SK-N-SH (cell line): ENCODE measurements around the gene CCDC127. TPM values are rescaled to one million over a fixed set of nuclear protein-coding genes. Genes with fewer than 3 reads are reported as not detected.

Experiments used
- CTCF ChIA-PET: fragments of 300-600, 350-600 bp; formaldehyde crosslinking; extraction: SDS; loops from one replicate; lab custom pipeline; 2021; lab: Yijun Ruan, JAX
- POLR2A ChIA-PET: fragments of 350-600 bp; sonication (Branson Sonifier 250); formaldehyde crosslinking; extraction: SDS; loops from one replicate; lab custom pipeline; 2020; ENCODE audit warnings: antibody characterized with exemption, inconsistent platforms; lab: Yijun Ruan, JAX
- DNase-seq: peaks from one replicate; pipeline ENCODE4 v3.0.0; 2012
- H2AFZ ChIP-seq: fragments of 200-600 bp; sonication (generic); 2 replicates; pipeline ENCODE4 v1.8.1; 2016; ENCODE audit warnings: antibody characterized with exemption, mild to moderate bottlenecking, low read depth
- H3F3A ChIP-seq: fragments of 200-600 bp; sonication (generic); replicated peaks from 2 replicates; pipeline ENCODE3; 2016; ENCODE audit warnings: antibody characterized with exemption, mild to moderate bottlenecking; ENCODE audit not compliant: insufficient read depth
- H3K27ac ChIP-seq, 2 experiments: fragments of 200-500 bp in 1 of 2; fragments of 200-600 bp in 1 of 2; sonication (Bioruptor generic) in 1 of 2; sonication (generic), shearing (Covaris generic) in 1 of 2; 2 replicates each; pipeline versions ENCODE4 v1.5.1 to v1.6.1; 2014 to 2016; ENCODE audit warnings: low read depth in 2 of 2, inconsistent platforms in 1 of 2, low read length in 1 of 2, mild to moderate bottlenecking in 1 of 2, mixed read lengths in 1 of 2
- H3K27me3 ChIP-seq: fragments of 200-600 bp; sonication (generic), shearing (Covaris generic); 2 replicates; pipeline ENCODE4 v1.6.1; 2016; ENCODE audit warnings: mixed run types; ENCODE audit not compliant: insufficient read depth
- H3K36me3 ChIP-seq, 2 experiments: fragments of 200-500 bp in 1 of 2; fragments of 200-600 bp in 1 of 2; sonication (Bioruptor generic) in 1 of 2; sonication (generic) in 1 of 2; replicated peaks in 1 of 2; 2 replicates each; pipeline versions ENCODE3 to v1.5.1; 2014 to 2016; ENCODE audit warnings: low read length in 1 of 2, mild to moderate bottlenecking in 1 of 2; ENCODE audit not compliant: insufficient read depth in 2 of 2, control insufficient read depth in 1 of 2
- H3K4me1 ChIP-seq, 2 experiments: fragments of 200-500 bp in 1 of 2; fragments of 200-600 bp in 1 of 2; sonication (Bioruptor generic) in 1 of 2; sonication (generic), shearing (Covaris generic) in 1 of 2; 2 replicates each; pipeline versions ENCODE4 v1.5.1 to v1.6.1; 2014 to 2016; ENCODE audit warnings: low read depth in 1 of 2, low read length in 1 of 2, mixed run types in 1 of 2; ENCODE audit not compliant: insufficient read depth in 2 of 2, control insufficient read depth in 1 of 2
- H3K4me2 ChIP-seq: fragments of 200-600 bp; sonication (generic), shearing (Covaris generic); 2 replicates; pipeline ENCODE4 v1.6.1; 2017; ENCODE audit warnings: mixed run types
- H3K4me3 ChIP-seq, 2 experiments: fragments of 200-500 bp in 1 of 2; fragments of 200-600 bp in 1 of 2; sonication (Bioruptor generic) in 1 of 2; sonication (generic), shearing (Covaris generic) in 1 of 2; 2 replicates each; pipeline versions ENCODE4 v1.5.1 to v1.8.1; 2014 to 2016; ENCODE audit warnings: low read depth in 2 of 2, inconsistent platforms in 1 of 2, low read length in 1 of 2, mild to moderate bottlenecking in 1 of 2, mixed read lengths in 1 of 2, moderate library complexity in 1 of 2
- H3K79me2 ChIP-seq: fragments of 200-600 bp; sonication (generic); 2 replicates; pipeline ENCODE4 v1.8.1; 2017; ENCODE audit warnings: mild to moderate bottlenecking; ENCODE audit not compliant: insufficient read depth
- H3K9ac ChIP-seq: fragments of 200-600 bp; sonication (generic); 2 replicates; pipeline ENCODE4 v1.6.1; 2017; ENCODE audit warnings: mixed run types
- H3K9me2 ChIP-seq: fragments of 200-600 bp; sonication (generic); 2 replicates; pipeline ENCODE4 v1.6.1; 2017; ENCODE audit warnings: mixed run types
- H3K9me3 ChIP-seq: fragments of 200-600 bp; sonication (generic); 2 replicates; pipeline ENCODE4 v1.6.1; 2017; ENCODE audit warnings: mixed run types, mild to moderate bottlenecking, moderate library complexity
- H4K20me1 ChIP-seq: fragments of 200-600 bp; sonication (generic); 2 replicates; pipeline ENCODE4 v1.6.1; 2017; ENCODE audit warnings: mild to moderate bottlenecking, mixed run types; ENCODE audit not compliant: insufficient read depth
- ELF1 ChIP-seq: IDR thresholded peaks from 2 replicates; pipeline ENCODE4 v1.4.0; 2012
- EZH2phosphoT487 ChIP-seq: fragments of 200-600 bp; sonication (generic); IDR thresholded peaks from 2 replicates; pipeline ENCODE4 v1.6.1; 2017; ENCODE audit warnings: low read depth, mixed run types, mild to moderate bottlenecking, antibody characterized with exemption, moderate library complexity, borderline replicate concordance
- FOSL2 ChIP-seq: IDR thresholded peaks from 2 replicates; pipeline ENCODE4 v1.4.0; 2012; ENCODE audit warnings: low read depth, mild to moderate bottlenecking, moderate library complexity, borderline replicate concordance
- FOXJ3 ChIP-seq: sonication (generic); formaldehyde crosslinking; IDR thresholded peaks from 2 replicates; pipeline ENCODE4 v1.5.1; 2020; ENCODE audit warnings: mild to moderate bottlenecking, missing genetic modification reagents
- JUND ChIP-seq: IDR thresholded peaks from 2 replicates; pipeline ENCODE4 v1.4.0; 2012
- NFIC ChIP-seq: IDR thresholded peaks from 2 replicates; pipeline ENCODE4 v1.4.0; 2012; ENCODE audit warnings: borderline replicate concordance
- PBX3 ChIP-seq: IDR thresholded peaks from 2 replicates; pipeline ENCODE4; 2012
- RCOR1 ChIP-seq: fragments of 150-350 bp; IDR thresholded peaks from 2 replicates; pipeline ENCODE4 v1.6.1; 2017; ENCODE audit warnings: antibody characterized with exemption, low read length
- SIN3A ChIP-seq: IDR thresholded peaks from 2 replicates; pipeline ENCODE4 v1.6.1; 2012; ENCODE audit warnings: low read depth, mild to moderate bottlenecking, low read length, moderate library complexity, borderline replicate concordance
- USF2 ChIP-seq: fragments of 150-350 bp; IDR thresholded peaks from 2 replicates; pipeline ENCODE4 v1.6.1; 2017; ENCODE audit warnings: antibody characterized with exemption, low read length, low read depth, borderline replicate concordance
- ZBTB33 ChIP-seq: IDR thresholded peaks from 2 replicates; pipeline ENCODE4 v1.4.0; 2012; ENCODE audit warnings: low read depth, borderline replicate concordance
- WGBS: methylation state at CpG from one replicate; pipeline ENCODE4 v1.1.6; 2017; ENCODE audit warnings: low lambda C conversion rate; 5-methylcytosine and 5-hydroxymethylcytosine counted together
- polyA plus RNA-seq, 3 experiments: library from polyadenylated mRNA; depleted of rRNA; stranded (reverse); fragments of >200 nt; gene quantifications; 2 replicates each; pipeline ENCODE4 v1.2.3, GENCODE V29; 2012

Gene CCDC127
- polyA plus RNA-seq, 1 of the 3 experiments (the other 2 are of a cell fraction) = 3.9 TPM

- CTCF ChIA-PET = interaction anchor here (1.0 kb wide), 1 partner anchor 41 kb away, joined by 3 read pairs; no protein-coding TSS in a partner anchor
- Histone ChIP-seq H3K9me2 (no peaks in the 10 kb centered on the region), H3K27me3 (no peaks in the 10 kb centered on the region), H3F3A (peaks cover 4% of the 10 kb centered on the region), H3K4me1 (no peaks in the 10 kb centered on the region), H3K9ac (no peak overlapping the region), H3K36me3 (no peaks in the 10 kb centered on the region), H3K27ac (no peak overlapping the region), H3K79me2 (no peaks in the 10 kb centered on the region), H4K20me1 (no peaks in the 10 kb centered on the region), H3K4me3 (no peak overlapping the region), H2AFZ (no peak overlapping the region), H3K9me3 (peaks cover 14% of the 10 kb centered on the region; the same call in 1 of the 2 replicates), H3K4me2 (no peak overlapping the region)
- no peak for DNase-seq
- POLR2A ChIA-PET = no interaction called here
- TF ChIP-seq ZBTB33 = no peak
- TF ChIP-seq USF2 = no peak
- no peak for TF ChIP-seq JUND
- TF ChIP-seq RCOR1 = no peak
- no peak for TF ChIP-seq ELF1
- no peak for TF ChIP-seq EZH2phosphoT487
- no peak for TF ChIP-seq PBX3
- TF ChIP-seq FOXJ3 (CRISPR knock-in tag) = no peak
- no peak for TF ChIP-seq FOSL2
- TF ChIP-seq NFIC = no peak
- no peak for TF ChIP-seq SIN3A
- whole genome bisulfite sequencing = 69% methylated on average over 1 of the region's 1 CpG
Measured at GRCh38 chr5:147751-148150, 70.2 kb downstream of the CCDC127 start.

Other genes starting within 250 kb of the CCDC127 start
- 0.18 and 0.21 TPM in 2 replicates for gene PLEKHG4B, start 126.0 kb downstream of the CCDC127 start, polyA plus RNA-seq (2012; rRNA removed)
- not detected in 2 replicates for gene LRRC14B, start 26.7 kb downstream of the CCDC127 start, polyA plus RNA-seq (2012; rRNA removed)
- 95.7 and 106 TPM in 2 replicates for gene SDHA, start 167 bp upstream of the CCDC127 start, polyA plus RNA-seq (2012; rRNA removed)
- gene PDCD6, start 53.5 kb upstream of the CCDC127 start, polyA plus RNA-seq (2012; rRNA removed) = 323 and 347 TPM in 2 replicates
- 0.71 and 0.99 TPM in 2 replicates for gene AHRR, start 103.6 kb upstream of the CCDC127 start, polyA plus RNA-seq (2012; rRNA removed)
- gene EXOC3, start 225.0 kb upstream of the CCDC127 start, polyA plus RNA-seq (2012; rRNA removed) = 23.0 and 25.7 TPM in 2 replicates